Stimulated activated CD4-positive, alpha-beta T cell treated with anti-CD3 and anti-CD28 coated beads, Interleukin-12 subunit alpha, Interleukin-12 subunit beta, amount 100 ng/mL, for 4 hours (primary cell): ENCODE measurements around the gene PODN.

Experiments
- DNase-seq: peaks from one replicate; pipeline ENCODE4 v3.0.0-alpha.2; 2020

PODN gene

DNA sequence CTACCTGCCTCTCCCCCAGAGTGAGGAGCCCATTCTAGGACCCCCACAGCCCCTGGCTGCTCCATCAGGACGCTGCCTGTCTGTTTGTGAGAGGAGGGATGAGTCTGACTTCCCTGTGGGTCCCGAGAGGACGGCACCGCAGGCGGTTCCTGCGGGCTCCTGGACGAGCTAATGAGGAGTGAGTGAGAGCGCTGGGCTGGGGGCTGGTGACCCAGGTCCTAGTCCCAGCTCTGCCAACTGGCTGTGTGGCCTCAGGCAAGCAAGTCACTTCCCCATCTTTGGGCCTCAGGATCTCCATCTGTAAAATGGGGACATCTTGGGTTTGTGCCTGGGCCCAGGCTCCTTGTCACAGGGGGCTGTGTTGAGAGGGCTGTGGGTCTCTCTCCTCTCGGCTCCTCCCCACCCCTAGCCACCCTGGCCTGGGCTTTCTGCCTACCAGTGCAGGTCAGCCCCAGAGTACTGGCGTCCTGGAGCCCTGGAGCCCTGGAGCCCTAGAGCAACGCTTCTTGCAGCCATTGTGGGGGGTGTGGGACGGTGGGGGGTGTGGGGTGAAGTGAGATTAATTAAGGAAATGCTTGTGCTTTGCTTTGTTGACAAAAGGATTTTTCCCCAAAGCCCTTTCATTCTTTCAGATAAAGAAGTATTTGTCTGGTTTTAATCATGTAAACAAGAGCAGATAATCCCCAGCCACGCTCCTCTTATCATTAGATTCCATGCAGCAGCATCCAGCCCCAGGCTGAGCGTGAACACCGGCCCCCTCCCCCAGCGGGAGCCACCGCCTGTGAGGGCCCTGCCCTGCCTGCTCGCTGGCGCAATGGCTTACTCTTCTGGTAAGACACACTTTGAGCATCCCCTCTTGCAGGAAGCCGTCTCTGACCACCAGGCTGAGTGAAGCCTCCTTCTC lies 53.6 kb downstream of the PODN start:
- DNase-seq, result no peak

DNA sequence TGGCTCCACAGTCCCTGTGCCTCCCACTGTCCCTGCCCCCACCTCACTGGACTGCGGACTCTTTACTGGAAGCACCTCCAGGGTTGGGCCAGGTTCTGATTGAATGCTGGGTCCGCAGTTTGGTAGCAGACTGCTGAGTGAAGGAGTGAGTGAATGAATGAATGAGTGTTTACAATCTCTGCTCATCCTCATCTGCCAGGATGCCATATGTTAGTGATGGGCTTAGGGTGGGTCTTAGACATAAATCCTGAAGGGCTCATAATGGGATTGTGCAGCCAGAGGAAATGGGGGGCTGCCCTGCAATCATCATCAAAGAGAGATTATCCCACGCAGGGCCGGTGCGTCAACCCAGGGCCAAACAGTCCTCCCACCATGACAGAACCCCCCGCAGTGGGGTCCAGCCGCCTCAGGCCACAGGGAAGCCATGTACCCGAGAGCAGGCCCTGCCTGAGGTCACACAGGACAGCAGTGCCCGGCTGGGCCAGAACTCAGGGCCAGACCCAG lies 54.3 kb downstream of the PODN start:
- DNase-seq, result no peak

- no peak for DNase-seq
These were observed 55.1 kb downstream of the PODN start for GRCh38 chr1:53116933-53117600.

DNA sequence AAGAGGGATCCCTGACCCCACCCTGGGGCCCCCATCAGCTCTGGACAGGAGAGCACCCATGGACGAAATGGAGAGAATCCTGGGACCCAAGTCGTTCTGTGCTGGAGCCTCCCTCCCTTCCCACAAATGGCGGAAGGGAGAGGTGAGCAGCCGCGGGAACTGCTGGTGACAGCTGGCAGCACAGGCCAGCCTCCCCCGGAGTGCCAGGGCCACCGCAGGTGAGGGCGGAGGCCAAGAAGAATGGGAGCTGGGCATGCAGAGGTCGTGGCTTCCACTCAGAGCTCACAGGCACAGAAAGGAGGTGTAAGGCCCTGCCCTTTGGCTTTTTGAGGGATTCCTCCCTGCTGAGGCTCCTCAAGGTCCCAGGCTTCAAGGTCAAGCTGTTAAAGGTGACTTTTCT lies 55.8 kb downstream of the PODN start:
- DNase-seq, result no peak

DNA sequence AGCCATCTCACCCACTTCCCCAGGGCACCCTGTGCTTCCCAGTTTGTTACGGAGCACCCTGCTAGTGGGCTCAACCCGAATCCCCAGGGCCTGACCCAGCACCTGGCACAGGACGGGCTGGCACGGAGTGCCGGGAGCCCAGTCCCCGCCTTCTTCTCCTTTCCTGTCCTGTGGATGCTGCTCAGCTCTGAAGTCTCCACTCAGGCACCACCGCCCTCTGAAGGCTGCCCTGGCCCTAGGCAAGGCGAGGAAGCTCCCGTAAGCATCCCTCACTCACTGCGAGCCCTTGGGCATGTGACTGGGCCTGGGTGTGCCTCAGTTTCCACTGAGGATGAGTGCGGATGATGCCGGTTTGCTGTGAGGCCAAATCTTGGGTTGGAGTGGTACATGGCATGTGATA lies 58.6 kb downstream of the PODN start:
- no peak for DNase-seq

- DNase-seq, result no peak
These were observed 59.5 kb downstream of the PODN start for GRCh38 chr1:53121319-53122172.

DNA sequence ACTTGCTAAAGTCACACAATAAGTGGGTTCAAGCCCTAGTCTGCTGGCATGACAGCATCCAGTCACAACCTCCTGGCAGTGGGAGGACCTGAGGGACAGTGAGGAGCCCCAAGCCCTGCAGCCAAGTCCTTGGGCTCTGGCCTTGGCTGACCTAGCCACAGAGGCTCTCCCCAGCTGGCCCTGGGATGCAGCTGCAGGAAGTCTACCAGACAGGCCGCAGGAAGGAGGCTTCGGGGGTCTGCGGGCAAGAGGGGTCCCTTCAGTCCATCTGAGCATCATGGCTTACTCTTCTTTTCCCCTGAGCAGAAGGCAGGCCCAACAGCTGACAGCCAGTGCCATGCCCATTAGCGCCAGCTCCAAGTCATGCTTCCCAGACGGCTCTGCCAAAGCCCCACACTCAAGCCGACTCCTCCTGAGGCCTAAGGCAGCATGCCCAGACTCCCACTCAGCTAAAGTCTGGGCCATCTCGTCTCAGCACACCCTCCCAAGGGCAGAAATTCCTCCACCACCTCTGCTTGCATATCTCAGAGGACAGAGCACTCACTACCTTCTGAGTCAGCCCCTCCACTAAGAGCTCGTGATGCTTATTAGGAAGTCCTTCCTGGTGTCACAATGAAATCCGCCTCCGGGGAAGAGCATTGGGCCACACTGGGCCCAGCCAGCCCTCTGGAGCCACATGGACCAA lies 60.3 kb downstream of the PODN start:
- DNase-seq, result no peak

- DNase-seq, result no peak
These were observed 61.0 kb downstream of the PODN start for GRCh38 chr1:53122961-53123413.

DNA sequence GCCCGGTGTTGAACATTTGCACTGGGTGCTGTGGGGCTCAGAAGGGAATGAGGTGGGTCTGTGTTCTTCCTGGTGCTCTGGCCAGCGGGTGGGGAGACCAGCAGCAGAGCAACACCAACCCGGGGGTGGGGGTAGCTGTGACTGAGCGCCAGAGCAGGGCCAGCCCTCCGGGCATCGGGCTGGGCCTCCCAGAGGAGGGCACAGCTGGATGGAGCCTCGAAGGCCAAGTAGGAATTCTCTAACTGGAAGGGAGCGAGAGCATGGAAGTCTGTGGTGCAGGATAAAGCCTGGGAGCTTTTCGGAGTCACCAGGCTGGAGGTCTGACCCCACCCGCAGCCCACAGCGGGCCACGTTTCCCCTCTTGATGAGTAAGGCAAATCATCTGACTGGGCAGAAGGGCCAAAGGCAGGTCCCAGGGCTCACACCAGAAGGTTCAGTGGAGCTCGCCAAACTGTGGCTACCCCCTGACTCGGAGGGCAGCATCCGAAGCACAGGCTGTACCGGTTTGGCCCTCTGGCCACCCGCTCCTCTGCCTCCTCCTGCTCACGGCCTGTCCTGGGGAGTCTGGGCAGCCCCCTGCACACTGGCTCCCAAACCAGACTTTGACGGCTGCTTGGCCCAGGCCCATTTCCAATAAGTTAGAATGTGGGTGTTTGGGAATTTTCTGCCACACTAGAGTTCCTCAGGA lies 61.6 kb downstream of the PODN start:
- DNase-seq, result no peak

- no peak for DNase-seq
These were observed 63.1 kb downstream of the PODN start for GRCh38 chr1:53125122-53125521.

DNA sequence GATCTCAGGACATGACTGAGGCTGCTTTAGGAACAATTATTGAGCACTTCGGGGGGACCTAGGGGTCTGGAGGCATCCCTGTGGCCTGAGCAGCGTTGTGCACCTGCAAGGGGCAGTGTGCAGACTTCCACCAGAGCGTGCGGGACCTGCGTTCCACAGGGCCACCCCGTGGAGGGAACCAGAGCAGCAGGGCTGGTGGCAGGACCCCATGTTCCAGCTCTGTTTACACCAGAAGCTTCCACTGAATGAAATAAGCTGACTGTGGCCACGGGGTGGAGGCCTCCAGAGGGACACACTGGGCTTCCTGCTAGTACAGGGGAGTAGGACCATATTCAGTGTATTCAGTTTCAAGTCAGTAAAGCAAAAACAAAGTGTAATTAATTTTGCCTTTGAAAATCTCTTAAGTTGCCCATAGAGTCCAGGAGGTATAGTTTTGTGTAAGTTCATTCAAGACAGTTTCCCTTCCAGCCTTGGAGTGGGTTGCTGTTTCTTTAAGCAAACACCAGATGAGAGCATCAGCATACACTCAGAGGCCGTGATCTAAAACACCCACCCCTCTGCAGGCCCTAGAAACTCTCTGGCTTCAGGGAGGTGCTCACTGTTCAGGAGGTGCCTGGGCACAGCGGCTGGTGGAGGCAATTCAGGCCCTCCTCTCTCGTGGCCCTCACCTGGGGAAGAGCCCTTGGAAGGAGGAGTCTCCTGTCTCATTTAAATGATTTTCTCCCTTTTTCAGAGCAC lies 63.8 kb downstream of the PODN start:
- DNase-seq, result no peak

- no peak for DNase-seq
These were observed 64.5 kb downstream of the PODN start for GRCh38 chr1:53126495-53126894.

DNA sequence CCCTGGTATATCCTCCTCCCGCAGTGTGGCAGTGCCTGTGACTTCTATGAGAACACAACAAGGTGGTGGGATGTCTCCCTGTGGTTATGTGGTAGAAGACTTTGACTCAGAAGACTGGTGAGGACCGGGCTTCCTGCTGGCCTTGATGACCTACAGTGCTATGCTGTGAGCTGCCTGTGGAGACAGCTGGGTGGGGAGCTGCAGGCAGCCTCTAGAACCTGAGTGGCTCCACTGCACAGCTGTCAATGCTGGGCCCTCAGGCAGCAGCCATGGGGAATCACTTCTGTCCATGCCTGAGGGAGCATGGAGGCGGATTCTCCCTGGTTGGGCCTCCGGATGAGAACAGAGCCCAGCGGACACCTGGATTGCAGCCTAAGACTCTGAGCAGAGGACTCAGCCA lies 65.5 kb downstream of the PODN start:
- DNase-seq, result no peak

DNA sequence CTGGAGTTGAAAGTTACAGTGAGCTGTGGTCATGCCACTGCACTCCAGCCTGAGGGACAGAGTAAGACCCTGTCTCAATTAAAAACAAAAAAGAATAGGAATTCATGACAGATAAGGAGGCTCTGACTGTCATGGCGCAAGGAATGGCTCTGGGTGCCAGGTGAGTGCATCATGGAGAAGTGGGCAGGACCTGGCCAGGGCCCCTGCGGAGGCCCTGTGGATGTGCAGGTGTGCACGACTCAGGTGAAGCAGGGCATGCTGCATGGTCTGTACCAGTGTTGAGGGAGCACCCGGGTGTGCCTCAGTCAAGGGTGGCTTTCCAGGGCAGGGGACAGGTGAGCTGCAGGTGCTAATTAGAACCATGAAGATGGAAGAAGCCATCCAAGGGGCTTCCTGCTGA lies 66.4 kb downstream of the PODN start:
- no peak for DNase-seq

GRCh38 chr1:53129891-53130597 lies 68.0 kb downstream of the PODN start:
- no peak for DNase-seq

DNA sequence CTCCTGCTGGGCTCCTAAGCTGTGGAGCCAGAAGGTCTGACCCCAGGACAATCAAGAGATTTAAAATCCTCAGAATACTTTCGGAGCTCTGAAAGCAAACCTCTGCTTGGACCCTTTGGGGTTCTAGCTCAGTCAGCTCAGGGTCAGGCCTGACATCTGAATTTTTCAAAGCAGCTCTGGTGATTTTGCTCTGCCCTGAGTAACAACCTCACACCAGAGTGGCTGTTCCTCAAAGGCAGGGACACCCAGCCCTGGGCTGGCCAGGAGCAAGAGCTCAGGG lies 68.5 kb downstream of the PODN start:
- no peak for DNase-seq

- no peak for DNase-seq
These were observed 69.0 kb downstream of the PODN start for GRCh38 chr1:53130878-53131589.

DNA sequence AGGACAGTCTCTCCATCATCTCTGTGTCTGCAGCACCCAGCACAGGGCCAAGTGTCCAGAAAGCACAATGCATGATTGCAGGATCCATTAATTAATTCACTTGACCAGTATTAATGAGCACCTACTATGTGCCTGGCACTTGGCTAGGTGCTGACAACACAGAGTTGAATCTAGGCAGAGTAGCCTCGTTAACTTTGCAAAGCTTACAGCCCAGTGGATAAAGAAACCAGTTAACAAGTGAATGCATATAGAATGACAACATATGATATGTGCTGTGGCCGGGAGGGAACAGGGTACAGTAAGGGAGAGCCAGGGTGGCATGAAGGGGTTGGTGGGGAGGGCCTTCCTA lies 69.6 kb downstream of the PODN start:
- DNase-seq, result no peak

DNA sequence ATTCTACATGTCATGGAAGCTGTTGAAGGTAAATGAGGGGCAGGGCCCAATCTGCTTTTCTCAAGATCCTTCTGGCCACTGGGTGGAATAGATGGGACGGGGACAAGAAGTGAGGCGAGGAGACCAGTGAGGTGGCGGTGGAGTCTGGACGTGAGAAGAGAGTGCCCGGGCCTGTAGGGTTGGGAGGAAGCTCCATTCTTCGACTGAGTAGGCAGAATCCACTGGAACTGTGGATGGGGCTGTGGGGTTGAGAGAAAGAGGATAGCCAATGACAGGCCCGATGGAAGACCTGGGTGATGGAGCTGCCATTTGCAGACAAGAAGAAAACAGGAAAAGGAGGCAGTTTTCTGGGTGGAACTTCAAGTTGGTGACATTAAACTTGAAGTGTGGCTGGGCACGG lies 70.2 kb downstream of the PODN start:
- DNase-seq, result no peak
